ENCODE data around the gene VEGFA. TPM values are rescaled to one million over a fixed set of nuclear protein-coding genes. Genes with fewer than 3 reads are reported as not detected.

Gene VEGFA
- total RNA-seq, 2 donors from 2014 or later: 113 to 216 TPM

GRCh38 chr6:43724914-43725642 is 44.9 kb upstream of the VEGFA start:
- H3K9me3 ChIP-seq: no peaks in the 10 kb centered on the region
- no peak overlapping the region for H3K4me3 ChIP-seq
- no peaks in the 10 kb centered on the region for H3K27me3 ChIP-seq
- peak; percentile 92 for DNase-seq
- no peaks in the 10 kb centered on the region for H3K36me3 ChIP-seq
- intact Hi-C loops (cut with DNase I): loop anchor here (5.0 kb wide), 1 partner anchor 58 kb away; no protein-coding TSS in a partner anchor
- no peak overlapping the region for H3K27ac ChIP-seq
- H3K4me1 ChIP-seq: peaks cover 9% of the 10 kb centered on the region
- TF ChIP-seq CTCF (IDR thresholded peaks at IDR 0.05): no peak
- peak overlapping the region; percentile 36 to 65 for H3K9ac ChIP-seq (ENCODE audit: low read depth in 2 of 2, low read length in 2 of 2)

- intact Hi-C loops (cut with DNase I): no loop called here
- Histone ChIP-seq H3K4me3 (no peak overlapping the region), H3K9ac (ENCODE audit: low read depth in 2 of 2, low read length in 2 of 2) (peak overlapping the region in 1 of 2 donors; percentile 65), H3K27me3 (no peaks in the 10 kb centered on the region), H3K4me1 (peaks cover 9% of the 10 kb centered on the region), H3K27ac (no peak overlapping the region), H3K9me3 (no peaks in the 10 kb centered on the region), H3K36me3 (no peaks in the 10 kb centered on the region)
- DNase-seq: no peak
- TF ChIP-seq CTCF (IDR thresholded peaks at IDR 0.05): no peak
Measured at GRCh38 chr6:43725643-43726580, 44.1 kb upstream of the VEGFA start.

- intact Hi-C loops (cut with DNase I): no loop called here
- TF ChIP-seq CTCF (IDR thresholded peaks at IDR 0.05): no peak
- H3K9me3 ChIP-seq: no peaks in the 10 kb centered on the region
Measured at GRCh38 chr6:43727634-43728033, 42.4 kb upstream of the VEGFA start.

GRCh38 chr6:43728586-43728985 is 41.4 kb upstream of the VEGFA start:
- H3K27ac ChIP-seq: no peak overlapping the region
- no peaks in the 10 kb centered on the region for H3K36me3 ChIP-seq
- intact Hi-C loops (cut with DNase I): no loop called here
- peaks cover 9% of the 10 kb centered on the region for H3K4me1 ChIP-seq
- no peaks in the 10 kb centered on the region for H3K27me3 ChIP-seq
- no peak for TF ChIP-seq CTCF (IDR thresholded peaks at IDR 0.05)
- no peaks in the 10 kb centered on the region for H3K9me3 ChIP-seq
- no peak overlapping the region for H3K4me3 ChIP-seq
- H3K9ac ChIP-seq (ENCODE audit: low read depth in 2 of 2, low read length in 2 of 2): no peak overlapping the region
- no peak for DNase-seq

More at GRCh38 chr6:43727634-43728033, 42.4 kb upstream of the VEGFA start:
- Histone ChIP-seq H3K4me1 (peaks cover 9% of the 10 kb centered on the region), H3K4me3 (no peak overlapping the region), H3K36me3 (no peaks in the 10 kb centered on the region), H3K27me3 (no peaks in the 10 kb centered on the region), H3K9ac (ENCODE audit: low read depth in 2 of 2, low read length in 2 of 2) (no peak overlapping the region), H3K27ac (no peak overlapping the region)
- DNase-seq: no peak

GRCh38 chr6:43729537-43729936 is 40.5 kb upstream of the VEGFA start:
- Histone ChIP-seq H3K9ac (ENCODE audit: low read depth in 2 of 2, low read length in 2 of 2) (no peak overlapping the region), H3K27me3 (no peaks in the 10 kb centered on the region), H3K4me1 (peaks cover 8% of the 10 kb centered on the region), H3K36me3 (no peaks in the 10 kb centered on the region), H3K27ac (no peak overlapping the region), H3K4me3 (no peak overlapping the region), H3K9me3 (no peaks in the 10 kb centered on the region)
- TF ChIP-seq CTCF (IDR thresholded peaks at IDR 0.05): no peak
- intact Hi-C loops (cut with DNase I): no loop called here
- peak; percentile 71 for DNase-seq

All from colonic mucosa (tissue), 4 donors.